HCT116 (cell line): Measurements from ENCODE around the gene ADGRG1. TPM values are rescaled to one million over a fixed set of nuclear protein-coding genes. Genes with fewer than 3 reads are reported as not detected.

Experiments used
- ATAC-seq: fragments of 200-7000 bp; cut with Tn5 transposase; 2 replicates; pipeline ENCODE4 v1.9.1; 2020; ENCODE audit warnings: mild to moderate bottlenecking, moderate library complexity
- BruUV-seq: library from RNA; stranded (reverse); fragments of 400-500 nt; replicated peaks from 2 replicates; lab custom pipeline; 2021; lab: Mats Ljungman, UMichigan
- CTCF ChIA-PET: fragments of 300-600 bp; sonication (Branson Sonifier 250); formaldehyde crosslinking; loops from one replicate; lab custom pipeline; 2021; ENCODE audit warnings: antibody characterized with exemption; lab: Charles Lee
- POLR2A ChIA-PET: fragments of 300-600, 350-600 bp; sonication (Branson Sonifier 250); formaldehyde crosslinking; loops from one replicate; lab custom pipeline; 2021; ENCODE audit warnings: antibody characterized with exemption; lab: Charles Lee
- RAD21 ChIA-PET, 2 experiments: fragments of 300-600 bp; sonication (Branson Sonifier 250); formaldehyde crosslinking; loops; one replicate each; lab custom pipeline; 2023; ENCODE audit warnings: low total read pairs in 2 of 2; ENCODE audit not compliant: uncharacterized antibody in 2 of 2, unreplicated experiment in 2 of 2, low non-redundant PET in 1 of 2; lab: Charles Lee
- DNase-seq: peaks from one replicate; pipeline ENCODE4 v3.0.0-alpha.2; 2010; ENCODE audit warnings: low read depth, low spot score
- H2AFZ ChIP-seq: fragments of 200-600 bp; shearing (Covaris generic), sonication (generic); 2 replicates; pipeline ENCODE4 v1.6.1; 2017; ENCODE audit warnings: low read depth, mixed run types, mixed read lengths, antibody characterized with exemption, low read length; ENCODE audit not compliant: poor library complexity, severe bottlenecking
- H3K27ac ChIP-seq: 2 replicates; pipeline ENCODE4 v1.5.1; 2012; ENCODE audit warnings: low read depth, low read length
- H3K27me3 ChIP-seq: fragments of 200-600 bp; sonication (generic); 2 replicates; pipeline ENCODE4 v1.6.1; 2016; ENCODE audit warnings: mixed run types, low read length, mixed read lengths; ENCODE audit not compliant: insufficient read depth
- H3K36me3 ChIP-seq, 2 experiments: fragments of 200-500 bp in 1 of 2; fragments of 200-600 bp in 1 of 2; sonication (Bioruptor generic) in 1 of 2; sonication (generic) in 1 of 2; 2 replicates each; pipeline versions ENCODE4 v1.5.1 to v1.6.1; 2014 to 2016; ENCODE audit warnings: low read length in 2 of 2, inconsistent platforms in 1 of 2, mixed read lengths in 1 of 2, mixed run types in 1 of 2; ENCODE audit not compliant: insufficient read depth in 2 of 2, control insufficient read depth in 1 of 2
- H3K4me1 ChIP-seq, 2 experiments: fragments of 200-600 bp in 1 of 2; sonication (generic) in 1 of 2; 2 replicates each; pipeline versions ENCODE4 v1.5.1 to v1.6.1; 2012 to 2017; ENCODE audit warnings: low read length in 2 of 2, inconsistent platforms in 1 of 2, mild to moderate bottlenecking in 1 of 2, mixed read lengths in 1 of 2, mixed run types in 1 of 2, moderate library complexity in 1 of 2; ENCODE audit not compliant: insufficient read depth in 2 of 2, control insufficient read depth in 1 of 2
- H3K4me2 ChIP-seq: fragments of 200-600 bp; sonication (generic); 2 replicates; pipeline ENCODE4 v1.6.1; 2017; ENCODE audit warnings: mixed run types, low read length, mixed read lengths
- H3K4me3 ChIP-seq, 2 experiments: fragments of 200-600 bp in 1 of 2; sonication (generic) in 1 of 2; replicated peaks in 1 of 2; 2 replicates each; pipeline ENCODE4 v1.5.1; 2011 to 2016; ENCODE audit warnings: low read length in 2 of 2, control low read depth in 1 of 2, low read depth in 1 of 2, mild to moderate bottlenecking in 1 of 2, mixed read lengths in 1 of 2, mixed run types in 1 of 2
- H3K79me2 ChIP-seq: fragments of 200-600 bp; sonication (generic); 2 replicates; pipeline ENCODE4 v1.6.1; 2017; ENCODE audit warnings: mild to moderate bottlenecking, mixed run types, low read length, moderate library complexity, mixed read lengths; ENCODE audit not compliant: insufficient read depth
- H3K9ac ChIP-seq: fragments of 200-600 bp; sonication (generic); 2 replicates; pipeline ENCODE4 v1.6.1; 2016; ENCODE audit warnings: low read length, mixed read lengths
- H3K9me2 ChIP-seq: fragments of 200-600 bp; sonication (generic), shearing (Covaris generic); 2 replicates; pipeline ENCODE4 v1.6.1; 2017; ENCODE audit warnings: mixed run types, mild to moderate bottlenecking, moderate library complexity; ENCODE audit not compliant: insufficient read depth
- H3K9me3 ChIP-seq, 2 experiments: fragments of 200-500 bp in 1 of 2; fragments of 200-600 bp in 1 of 2; sonication (Bioruptor generic) in 1 of 2; sonication (generic) in 1 of 2; 2 replicates each; pipeline ENCODE4 v1.6.1; 2014 to 2017; ENCODE audit warnings: low read length in 2 of 2, mixed read lengths in 2 of 2, inconsistent platforms in 1 of 2, low read depth in 1 of 2, mild to moderate bottlenecking in 1 of 2, mixed run types in 1 of 2, moderate library complexity in 1 of 2; ENCODE audit not compliant: control insufficient read depth in 1 of 2, insufficient read depth in 1 of 2
- H4K20me1 ChIP-seq: fragments of 200-600 bp; sonication (generic), shearing (Covaris generic); 2 replicates; pipeline ENCODE4 v1.6.1; 2017; ENCODE audit warnings: mixed run types, mild to moderate bottlenecking, moderate library complexity; ENCODE audit not compliant: insufficient read depth
- CEBPB ChIP-seq: IDR thresholded peaks from 2 replicates; pipeline ENCODE4 v1.6.1; 2012; ENCODE audit warnings: low read depth
- EGR1 ChIP-seq: IDR thresholded peaks from 2 replicates; pipeline ENCODE4 v1.6.1; 2012; ENCODE audit warnings: low read depth
- EZH2 ChIP-seq: fragments of 200-600 bp; sonication (generic); IDR thresholded peaks from 2 replicates; pipeline ENCODE4 v1.6.1; 2017; ENCODE audit warnings: antibody characterized with exemption, mixed run types
- EZH2phosphoT487 ChIP-seq: fragments of 200-600 bp; IDR thresholded peaks from 2 replicates; pipeline ENCODE4 v1.6.1; 2018; ENCODE audit warnings: antibody characterized with exemption, borderline replicate concordance
- JUND ChIP-seq: IDR thresholded peaks from 2 replicates; pipeline ENCODE4 v1.6.1; 2012
- RAD21 ChIP-seq: IDR thresholded peaks from 2 replicates; pipeline ENCODE4 v1.6.1; 2012; ENCODE audit warnings: low read depth, mild to moderate bottlenecking
- REST ChIP-seq: IDR thresholded peaks from 2 replicates; pipeline ENCODE4 v1.6.1; 2012; ENCODE audit warnings: low read depth
- SIN3A ChIP-seq: IDR thresholded peaks from 2 replicates; pipeline ENCODE4 v1.6.1; 2012; ENCODE audit warnings: low read depth
- YY1 ChIP-seq: IDR thresholded peaks from 2 replicates; pipeline ENCODE4 v1.6.1; 2011; ENCODE audit warnings: low read length, low read depth, moderate library complexity, mild to moderate bottlenecking; ENCODE audit not compliant: insufficient replicate concordance; ENCODE audit errors: extremely low read depth
- ZFX ChIP-seq: fragments of 450-650 bp; IDR thresholded peaks from 2 replicates; pipeline ENCODE4 v1.6.1; 2017
- ZNF274 ChIP-seq: fragments of 200-500 bp; sonication (Bioruptor generic); IDR thresholded peaks from 2 replicates; pipeline ENCODE4 v1.6.1; 2014; ENCODE audit warnings: mild to moderate bottlenecking, low read depth, low read length, inconsistent platforms
- intact Hi-C: fragments of 100-400 bp; cut with micrococcal nuclease; formaldehyde crosslinking; loops from 2 replicates; pipeline ENCODE4 v1.10.0; 2022
- total RNA-seq: library from RNA; stranded (reverse); gene quantifications from one replicate; pipeline ENCODE4 v1.2.1, GENCODE V29; 2021; ENCODE audit not compliant: unreplicated experiment

ADGRG1 gene
- total RNA-seq, 1 experiment from 2014 or later = 36.4 TPM

GRCh38 chr16:57668263-57668571 lies 39.8 kb downstream of the ADGRG1 start, which contains the start of gene ADGRG3:
ADGRG3 (plus strand) TSS chr16:57668306; CDS start chr16:57668348, 42 bp downstream.
- no peaks in the 10 kb centered on the region for H3K36me3 ChIP-seq
- no TSS peak for BruUV-seq
- no peak within 1 kb of the TSS for H3K4me3 ChIP-seq
- H3K4me1 ChIP-seq = peaks cover 10 to 24% of the 10 kb centered on the region in 2 experiments
- H3K9ac ChIP-seq = no peak within 1 kb of the TSS
- CTCF ChIA-PET = interaction anchor here (0.7 kb wide), 1 partner anchor 62 kb away, joined by 3 read pairs; no protein-coding TSS in a partner anchor
- no peaks in the 10 kb centered on the region for H3K79me2 ChIP-seq
- H3K9me2 ChIP-seq = no peaks in the 10 kb centered on the region
- H2AFZ ChIP-seq = no peak within 1 kb of the TSS
- TF ChIP-seq ZFX (no peak), REST (no peak), JUND (no peak), YY1 (no peak), EGR1 (no peak), ZNF274 (no peak), RAD21 (no peak), CEBPB (no peak), EZH2 (no peak), SIN3A (no peak), EZH2phosphoT487 (no peak)
- POLR2A ChIA-PET = no interaction called here
- DNase-seq (no peak), ATAC-seq (peak; percentile 9; the same call in 1 of the 2 replicates)
- RAD21 ChIA-PET = no interaction called here
- H3K27ac ChIP-seq = no peak within 1 kb of the TSS
- H3K9me3 ChIP-seq = no peaks in the 10 kb centered on the region
- no peak within 1 kb of the TSS; the same call in 1 of the 2 replicates for H3K4me2 ChIP-seq
- intact Hi-C loops = no loop called here
- no peaks in the 10 kb centered on the region for H4K20me1 ChIP-seq
- no peaks in the 10 kb centered on the region; the same call in 1 of the 2 replicates for H3K27me3 ChIP-seq
